Breast epithelium (tissue), 3 donors: ENCODE data around the gene ANKS1B.

Experiments
- POLR2A ChIP-seq: fragments of 450-650 bp; IDR thresholded peaks from one replicate; pipeline ENCODE4 v1.6.1; 2016; ENCODE audit warnings: antibody characterized with exemption, mild to moderate bottlenecking, moderate library complexity
- TF ChIP-seq, protein P1 (sequence below), 3 donors: fragments of 450-650 bp; IDR thresholded peaks; one replicate each; pipeline ENCODE4 v1.5.1; 2016 to 2017; ENCODE audit warnings: antibody characterized with exemption in 3 of 3, mild to moderate bottlenecking in 3 of 3, moderate library complexity in 3 of 3

DNA sequence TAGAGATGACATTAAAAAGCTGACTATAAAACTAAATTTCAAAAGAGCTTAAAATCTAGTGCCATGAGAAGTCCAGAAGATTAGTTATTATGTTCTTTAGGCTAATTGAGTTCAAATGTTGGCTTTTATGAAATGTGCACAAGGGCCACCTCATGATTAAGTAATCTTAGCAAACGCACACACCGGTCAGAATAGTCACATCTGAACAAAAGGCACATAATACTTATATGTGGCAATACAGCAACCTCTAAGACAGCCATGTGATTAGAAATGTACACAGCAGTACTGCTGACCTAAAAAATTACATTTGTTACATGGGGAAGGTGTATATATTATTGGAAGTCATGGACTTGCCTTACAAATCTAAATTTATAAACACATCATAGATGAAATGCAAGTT, 681.9 kb downstream of the ANKS1B start:
- no peak for TF ChIP-seq POLR2A
- TF ChIP-seq, protein P1, sequence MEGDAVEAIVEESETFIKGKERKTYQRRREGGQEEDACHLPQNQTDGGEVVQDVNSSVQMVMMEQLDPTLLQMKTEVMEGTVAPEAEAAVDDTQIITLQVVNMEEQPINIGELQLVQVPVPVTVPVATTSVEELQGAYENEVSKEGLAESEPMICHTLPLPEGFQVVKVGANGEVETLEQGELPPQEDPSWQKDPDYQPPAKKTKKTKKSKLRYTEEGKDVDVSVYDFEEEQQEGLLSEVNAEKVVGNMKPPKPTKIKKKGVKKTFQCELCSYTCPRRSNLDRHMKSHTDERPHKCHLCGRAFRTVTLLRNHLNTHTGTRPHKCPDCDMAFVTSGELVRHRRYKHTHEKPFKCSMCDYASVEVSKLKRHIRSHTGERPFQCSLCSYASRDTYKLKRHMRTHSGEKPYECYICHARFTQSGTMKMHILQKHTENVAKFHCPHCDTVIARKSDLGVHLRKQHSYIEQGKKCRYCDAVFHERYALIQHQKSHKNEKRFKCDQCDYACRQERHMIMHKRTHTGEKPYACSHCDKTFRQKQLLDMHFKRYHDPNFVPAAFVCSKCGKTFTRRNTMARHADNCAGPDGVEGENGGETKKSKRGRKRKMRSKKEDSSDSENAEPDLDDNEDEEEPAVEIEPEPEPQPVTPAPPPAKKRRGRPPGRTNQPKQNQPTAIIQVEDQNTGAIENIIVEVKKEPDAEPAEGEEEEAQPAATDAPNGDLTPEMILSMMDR (IDR thresholded peaks at IDR 0.05): no peak
